Natural killer cell treated with Interleukin-12 subunit alpha and Interleukin-12 subunit beta and Interleukin-15 and Interleukin-18, amount 100 ng/mL, for 72 hours (primary cell): Measurements from ENCODE around the gene ADD1. TPM values are rescaled to one million over a fixed set of nuclear protein-coding genes. Genes with fewer than 3 reads are reported as not detected.

Experiments used
- ATAC-seq, 2 donors: fragments of 150-1000 bp; cut with Tn5 transposase in 1 of 2; sonication (Bioruptor Pico), chemical (Tn5 transposase) in 1 of 2; 2 replicates each; pipeline ENCODE4 v1.10.0; 2021
- DNase-seq: peaks from one replicate; pipeline ENCODE4 v3.0.0; 2022; ENCODE audit warnings: low spot score
- H3K27ac Mint-ChIP-seq, 2 donors: 1 replicate in 1 of 2; 2 replicates in 1 of 2; pipeline ENCODE4 v1.8.0; 2022; ENCODE audit warnings: mixed read lengths in 2 of 2, mild to moderate bottlenecking in 1 of 2, moderate library complexity in 1 of 2
- H3K27me3 Mint-ChIP-seq, 2 donors: 1 replicate in 1 of 2; 2 replicates in 1 of 2; pipeline ENCODE4 v1.8.0; 2022; ENCODE audit warnings: mixed read lengths in 2 of 2
- H3K36me3 Mint-ChIP-seq: one replicate; pipeline ENCODE4 v1.8.0; 2022; ENCODE audit warnings: mixed read lengths
- H3K4me1 Mint-ChIP-seq, 2 donors: 1 replicate in 1 of 2; 2 replicates in 1 of 2; pipeline ENCODE4 v1.8.0; 2022; ENCODE audit warnings: low read depth in 2 of 2, mixed read lengths in 2 of 2, mild to moderate bottlenecking in 1 of 2
- H3K4me3 Mint-ChIP-seq: one replicate; pipeline ENCODE4 v1.8.0; 2022; ENCODE audit warnings: mixed read lengths
- H3K9me3 Mint-ChIP-seq: 2 replicates; pipeline ENCODE4 v1.8.0; 2022; ENCODE audit warnings: mixed read lengths
- total RNA-seq, 2 donors: library from RNA; stranded (reverse); gene quantifications; one replicate each; pipeline ENCODE4 v1.2.3, GENCODE V29; 2022

Gene ADD1, protein sequence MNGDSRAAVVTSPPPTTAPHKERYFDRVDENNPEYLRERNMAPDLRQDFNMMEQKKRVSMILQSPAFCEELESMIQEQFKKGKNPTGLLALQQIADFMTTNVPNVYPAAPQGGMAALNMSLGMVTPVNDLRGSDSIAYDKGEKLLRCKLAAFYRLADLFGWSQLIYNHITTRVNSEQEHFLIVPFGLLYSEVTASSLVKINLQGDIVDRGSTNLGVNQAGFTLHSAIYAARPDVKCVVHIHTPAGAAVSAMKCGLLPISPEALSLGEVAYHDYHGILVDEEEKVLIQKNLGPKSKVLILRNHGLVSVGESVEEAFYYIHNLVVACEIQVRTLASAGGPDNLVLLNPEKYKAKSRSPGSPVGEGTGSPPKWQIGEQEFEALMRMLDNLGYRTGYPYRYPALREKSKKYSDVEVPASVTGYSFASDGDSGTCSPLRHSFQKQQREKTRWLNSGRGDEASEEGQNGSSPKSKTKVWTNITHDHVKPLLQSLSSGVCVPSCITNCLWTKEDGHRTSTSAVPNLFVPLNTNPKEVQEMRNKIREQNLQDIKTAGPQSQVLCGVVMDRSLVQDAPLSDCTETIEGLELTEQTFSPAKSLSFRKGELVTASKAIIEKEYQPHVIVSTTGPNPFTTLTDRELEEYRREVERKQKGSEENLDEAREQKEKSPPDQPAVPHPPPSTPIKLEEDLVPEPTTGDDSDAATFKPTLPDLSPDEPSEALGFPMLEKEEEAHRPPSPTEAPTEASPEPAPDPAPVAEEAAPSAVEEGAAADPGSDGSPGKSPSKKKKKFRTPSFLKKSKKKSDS
- 100 to 1,000 TPM; 259 to 291 TPM for total RNA-seq

DNA sequence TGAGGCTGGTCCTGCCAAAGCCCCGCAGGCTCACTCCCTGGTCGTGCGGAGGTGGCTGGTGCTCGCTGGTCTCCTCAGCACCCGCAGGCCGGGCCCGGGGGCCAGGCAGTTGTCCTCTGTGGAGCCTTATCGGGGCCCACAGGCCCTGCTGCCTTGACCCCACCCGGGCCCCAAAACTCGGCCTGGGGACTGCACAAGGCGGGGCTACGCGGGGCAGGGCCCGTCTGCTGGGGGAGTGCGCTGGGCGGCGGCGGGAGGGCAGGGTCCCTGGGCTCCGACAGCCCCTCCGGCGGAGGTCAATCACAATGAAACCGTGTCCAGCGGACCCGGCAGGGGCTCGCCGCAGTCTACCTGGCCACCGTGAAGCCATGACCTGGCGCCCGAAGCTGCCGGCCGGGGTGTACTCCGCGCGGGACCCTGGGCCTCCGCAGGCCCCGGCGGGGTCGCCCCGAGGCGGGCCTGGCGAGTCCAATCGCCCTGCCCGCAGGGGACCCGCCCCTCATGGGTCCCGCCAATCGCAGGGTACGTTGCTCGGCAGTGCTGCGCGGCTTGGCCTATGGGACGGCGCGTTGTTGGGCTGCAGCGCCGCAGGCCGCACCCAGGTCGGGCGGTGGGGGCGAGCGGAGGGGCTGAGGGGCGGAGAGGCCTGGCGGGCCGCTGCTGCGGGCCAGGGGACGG lies at the start of gene ADD1:
ADD1 (plus strand) TSS at position 582 of the 678 bp plus-strand sequence. CDS start 32,072 bp downstream, outside the sequence.
- Mint-ChIP-seq H3K4me1 (peaks cover 48 to 54% of the 10 kb centered on the region in 2 donors), H3K36me3 (peaks cover 10% of the 10 kb centered on the region), H3K27ac (peak within 1 kb of the TSS; percentile 79 to 96), H3K9me3 (no peaks in the 10 kb centered on the region), H3K4me3 (peak within 1 kb of the TSS; percentile 96), H3K27me3 (no peaks in the 10 kb centered on the region)
- ATAC-seq (peak; percentile 99), DNase-seq (peak; percentile 96)

DNA sequence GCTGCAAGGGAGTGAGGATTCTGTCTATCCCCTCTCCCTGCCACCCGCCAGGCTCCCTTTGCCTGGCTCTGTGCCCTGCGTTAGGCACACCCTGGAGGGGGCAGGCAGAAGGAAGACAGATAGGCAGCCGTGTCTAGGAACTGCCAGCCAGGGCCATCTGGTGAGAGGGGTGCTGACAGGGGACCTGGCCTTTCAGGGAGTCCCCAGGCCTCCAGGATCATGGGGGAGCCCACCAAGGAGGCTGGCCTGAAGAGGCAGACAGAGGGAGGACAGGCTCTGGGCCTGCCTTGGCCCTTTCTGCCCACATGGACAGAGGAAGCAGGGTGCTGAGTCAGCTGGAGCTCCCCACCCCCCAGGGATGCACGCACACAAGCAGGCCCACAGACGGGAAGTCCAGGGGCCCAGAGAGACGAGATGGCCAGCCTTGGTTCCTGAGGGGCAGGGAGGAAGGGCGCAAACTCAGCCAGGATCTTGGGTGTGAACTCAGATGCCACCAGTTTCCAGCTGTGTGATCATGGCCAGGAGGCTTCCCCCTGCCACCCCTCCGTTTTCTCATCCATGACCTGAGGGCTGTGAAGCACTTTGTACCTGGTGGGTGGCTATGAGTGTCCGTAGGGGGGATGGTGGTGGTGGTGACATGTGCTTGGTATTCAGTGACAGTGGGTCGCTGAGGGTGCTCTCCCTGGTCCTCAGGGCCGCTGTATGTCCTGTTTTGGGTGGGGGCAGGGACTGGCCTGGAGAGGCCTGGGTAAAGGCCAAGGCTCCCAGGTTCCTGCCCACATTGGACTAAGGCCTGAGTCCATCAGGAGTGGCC lies 49.0 kb upstream of the ADD1 start:
- H3K4me1 Mint-ChIP-seq = peaks cover 13 to 30% of the 10 kb centered on the region in 2 donors
- H3K27me3 Mint-ChIP-seq = no peaks in the 10 kb centered on the region
- ATAC-seq (no peak), DNase-seq (no peak)
- H3K4me3 Mint-ChIP-seq = peak overlapping the region; percentile 44
- no peaks in the 10 kb centered on the region for H3K36me3 Mint-ChIP-seq
- peak overlapping the region in 1 of 2 donors; percentile 56 for H3K27ac Mint-ChIP-seq
- H3K9me3 Mint-ChIP-seq = no peaks in the 10 kb centered on the region

GRCh38 chr4:2795300-2795892 lies 48.2 kb upstream of the ADD1 start:
- DNase-seq (no peak), ATAC-seq (no peak)
- Mint-ChIP-seq H3K36me3 (no peaks in the 10 kb centered on the region), H3K27ac (peak overlapping the region in 1 of 2 donors; percentile 56), H3K4me1 (peaks cover 13 to 32% of the 10 kb centered on the region in 2 donors), H3K9me3 (no peaks in the 10 kb centered on the region), H3K4me3 (no peak overlapping the region), H3K27me3 (no peaks in the 10 kb centered on the region)

DNA sequence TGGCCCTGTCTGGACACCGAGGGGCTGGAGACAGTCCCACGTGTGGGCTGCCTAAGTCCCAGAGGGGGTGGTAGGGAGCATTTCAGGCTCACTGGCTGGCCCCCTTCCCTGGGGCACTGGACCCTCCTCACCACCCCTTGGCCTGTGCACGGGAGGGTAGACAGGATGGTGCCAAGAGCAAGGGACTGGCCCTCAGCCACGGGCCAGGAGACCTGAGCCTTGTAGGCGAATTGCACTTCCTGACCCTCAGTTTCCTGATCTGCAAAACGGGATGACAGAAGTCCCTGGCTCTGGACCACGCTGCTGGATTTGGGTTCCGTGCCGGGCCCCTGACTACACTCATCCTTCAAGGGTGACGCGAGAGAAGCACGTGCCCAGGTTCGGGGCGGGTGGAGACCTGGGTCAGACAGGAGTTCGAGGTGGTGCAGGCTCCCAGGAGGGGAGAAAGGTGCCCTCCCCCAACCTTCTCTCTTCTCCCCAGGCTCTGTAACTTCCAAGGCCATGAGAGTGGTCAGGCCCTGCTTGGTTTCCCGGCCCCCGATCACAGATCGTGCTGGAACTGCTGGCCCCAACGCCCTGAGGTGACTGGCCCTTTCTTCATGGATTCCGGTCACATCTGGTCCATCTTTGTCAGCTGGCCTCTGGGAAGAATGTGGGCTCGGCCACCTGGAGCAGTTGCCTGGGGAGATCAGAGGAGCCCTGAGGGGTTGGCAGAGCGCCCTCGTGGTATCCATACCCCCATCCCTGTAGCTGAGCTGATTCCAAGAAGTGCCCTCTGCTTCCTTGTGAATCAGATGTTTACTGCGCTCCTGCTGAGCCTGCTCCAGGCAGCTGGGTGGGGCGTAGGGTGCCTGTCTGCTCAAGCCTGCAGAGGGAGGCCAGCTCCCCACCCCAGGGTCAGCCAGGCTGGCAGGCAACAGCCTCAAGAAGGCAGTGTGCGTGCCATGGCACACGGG lies 47.5 kb upstream of the ADD1 start:
- Mint-ChIP-seq H3K4me1 (peaks cover 13 to 32% of the 10 kb centered on the region in 2 donors), H3K27me3 (no peaks in the 10 kb centered on the region)

DNA sequence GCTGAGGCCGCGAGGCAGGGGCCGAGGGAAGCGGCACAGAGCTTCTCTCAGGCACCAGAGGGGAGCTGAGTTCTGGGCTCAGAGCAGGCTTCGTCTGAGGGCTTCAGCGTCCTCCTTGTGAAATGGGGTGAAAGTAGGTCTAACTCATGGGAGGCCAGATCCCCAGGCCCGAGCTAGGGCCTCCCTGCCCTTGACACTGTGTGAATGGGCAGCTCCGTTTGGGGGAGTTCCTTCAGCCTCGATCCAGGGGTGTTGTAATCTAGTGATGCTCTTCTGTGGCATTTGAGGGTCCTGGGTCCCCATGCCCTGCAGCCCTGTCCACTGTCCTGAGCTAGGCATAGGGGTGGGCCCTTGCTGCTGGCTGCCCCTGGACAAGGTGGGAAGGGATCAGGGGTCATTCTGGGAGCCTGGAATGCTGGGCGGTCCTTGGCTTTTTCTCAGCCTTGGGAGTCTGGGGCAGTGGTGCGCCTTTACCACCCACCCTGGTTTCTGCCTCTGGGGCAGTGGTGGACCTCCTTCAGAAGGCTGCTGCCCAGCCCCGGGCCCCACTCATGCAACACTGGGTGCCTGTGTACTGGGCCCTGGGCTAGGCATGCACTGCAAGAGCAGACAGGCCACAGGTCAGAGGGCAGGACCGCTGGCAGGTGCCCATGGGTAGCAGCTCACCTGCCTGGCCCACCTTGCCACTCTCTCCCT lies 46.6 kb upstream of the ADD1 start:
- Mint-ChIP-seq H3K4me3 (no peak overlapping the region), H3K27ac (no peak overlapping the region)

More for the DNA sequence above, 47.5 kb upstream of the ADD1 start:
- no peaks in the 10 kb centered on the region for H3K9me3 Mint-ChIP-seq
- no peak overlapping the region for H3K4me3 Mint-ChIP-seq
- ATAC-seq (no peak), DNase-seq (no peak)
- H3K36me3 Mint-ChIP-seq = no peaks in the 10 kb centered on the region
- no peak overlapping the region for H3K27ac Mint-ChIP-seq

GRCh38 chr4:2797545-2798305 lies 45.9 kb upstream of the ADD1 start:
- no peaks in the 10 kb centered on the region for H3K27me3 Mint-ChIP-seq
- no peaks in the 10 kb centered on the region for H3K9me3 Mint-ChIP-seq
- H3K36me3 Mint-ChIP-seq = no peaks in the 10 kb centered on the region
- H3K4me3 Mint-ChIP-seq = peak overlapping the region; percentile 60
- DNase-seq = no peak
- ATAC-seq = no peak
- H3K4me1 Mint-ChIP-seq = peaks cover 13 to 28% of the 10 kb centered on the region in 2 donors
- peak overlapping the region; percentile 68 to 89 for H3K27ac Mint-ChIP-seq

More for the DNA sequence above, 46.6 kb upstream of the ADD1 start:
- Mint-ChIP-seq H3K9me3 (no peaks in the 10 kb centered on the region), H3K27me3 (no peaks in the 10 kb centered on the region), H3K4me1 (peaks cover 13 to 30% of the 10 kb centered on the region in 2 donors), H3K36me3 (no peaks in the 10 kb centered on the region)
- ATAC-seq = no peak
- DNase-seq = no peak

- ATAC-seq (peak; percentile 67 to 74), DNase-seq (peak; percentile 59)
- peak overlapping the region; percentile 60 for H3K4me3 Mint-ChIP-seq
- H3K36me3 Mint-ChIP-seq = no peaks in the 10 kb centered on the region
- H3K27ac Mint-ChIP-seq = peak overlapping the region; percentile 68 to 89
- H3K27me3 Mint-ChIP-seq = no peaks in the 10 kb centered on the region
- peaks cover 13 to 28% of the 10 kb centered on the region in 2 donors for H3K4me1 Mint-ChIP-seq
- H3K9me3 Mint-ChIP-seq = no peaks in the 10 kb centered on the region
These were observed 45.0 kb upstream of the ADD1 start for GRCh38 chr4:2798399-2799223.

- H3K36me3 Mint-ChIP-seq = no peaks in the 10 kb centered on the region
- H3K4me3 Mint-ChIP-seq = peak overlapping the region; percentile 69
- peak; percentile 47 for DNase-seq
- H3K27me3 Mint-ChIP-seq = no peaks in the 10 kb centered on the region
- no peak for ATAC-seq
- no peaks in the 10 kb centered on the region for H3K9me3 Mint-ChIP-seq
- peak overlapping the region; percentile 14 to 89 for H3K27ac Mint-ChIP-seq
- peaks cover 13 to 26% of the 10 kb centered on the region in 2 donors for H3K4me1 Mint-ChIP-seq
These were observed 44.3 kb upstream of the ADD1 start for GRCh38 chr4:2799224-2799911.

DNA sequence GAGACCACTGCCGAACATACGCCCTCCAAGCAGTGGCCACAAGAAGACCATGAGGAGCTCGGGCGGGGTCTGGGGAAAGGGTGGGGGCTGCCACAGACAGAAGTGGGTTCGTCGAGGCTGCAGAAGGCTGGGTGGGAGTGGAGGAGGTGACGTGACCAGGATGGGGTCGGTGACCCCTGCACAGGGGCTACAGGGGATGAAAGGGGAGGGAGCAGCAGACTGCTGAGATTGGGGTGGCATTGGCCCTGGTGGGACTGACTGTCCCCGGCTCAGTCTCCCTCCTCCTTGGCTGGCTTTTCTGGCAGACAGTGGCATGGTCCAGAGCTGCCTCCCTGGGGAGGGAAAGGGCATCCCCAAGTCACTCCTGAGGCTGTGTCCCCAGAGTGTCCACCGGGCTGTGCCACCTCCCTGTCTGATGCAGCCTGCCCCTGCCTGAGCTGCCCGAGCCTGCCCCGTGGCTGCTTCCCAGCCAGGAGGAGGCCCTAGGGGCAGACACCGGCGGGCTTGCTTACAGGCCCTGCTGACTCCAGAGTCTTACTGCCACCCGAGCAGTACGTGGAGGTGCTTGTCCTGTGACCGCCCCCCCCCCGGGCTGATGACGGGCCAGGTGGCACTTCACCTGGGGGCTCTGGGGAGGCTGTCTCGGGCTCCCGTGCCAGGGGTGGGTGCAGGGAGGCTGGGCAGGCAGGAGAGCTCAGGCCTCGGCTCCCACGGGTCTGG lies 43.5 kb upstream of the ADD1 start:
- Mint-ChIP-seq H3K27me3 (no peaks in the 10 kb centered on the region), H3K9me3 (no peaks in the 10 kb centered on the region), H3K27ac (peak overlapping the region in 1 of 2 donors; percentile 70), H3K36me3 (no peaks in the 10 kb centered on the region), H3K4me1 (peaks cover 13 to 21% of the 10 kb centered on the region in 2 donors), H3K4me3 (no peak overlapping the region)
- ATAC-seq = no peak
- DNase-seq = peak; percentile 60
